HepG2 (cell line): ENCODE data around the gene GTPBP6. TPM values are rescaled to one million over a fixed set of nuclear protein-coding genes. Genes with fewer than 3 reads are reported as not detected.

Experiments
- ARNTL ChIP-seq: sonication (generic); formaldehyde crosslinking; IDR thresholded peaks from 2 replicates; pipeline ENCODE4 v1.4.0; 2020; ENCODE audit warnings: mild to moderate bottlenecking, missing genetic modification reagents
- FOXA1 ChIP-seq, 2 experiments: fragments of 450-650 bp in 1 of 2; sonication (generic) in 1 of 2; formaldehyde crosslinking in 1 of 2; IDR thresholded peaks; 2 replicates each; pipeline versions ENCODE4 v1.4.0 to v1.6.1; 2016 to 2020; ENCODE audit warnings: missing genetic modification reagents in 1 of 2
- HMG20A ChIP-seq: IDR thresholded peaks from 2 replicates; pipeline ENCODE4 v1.6.1; 2016; ENCODE audit warnings: borderline replicate concordance
- NFKB2 ChIP-seq: sonication (generic); formaldehyde crosslinking; IDR thresholded peaks from 2 replicates; pipeline ENCODE4 v1.4.0; 2020; ENCODE audit warnings: missing genetic modification reagents, borderline replicate concordance
- PHF5A ChIP-seq: IDR thresholded peaks from one replicate; pipeline ENCODE4 v1.6.1; 2018; ENCODE audit warnings: low read depth, missing genetic modification reagents; ENCODE audit not compliant: unreplicated experiment
- RBAK ChIP-seq: sonication (generic); formaldehyde crosslinking; IDR thresholded peaks from 2 replicates; pipeline ENCODE4 v1.5.1; 2020; ENCODE audit warnings: mild to moderate bottlenecking, missing genetic modification reagents
- ZFYVE20 ChIP-seq: sonication (generic); formaldehyde crosslinking; IDR thresholded peaks from 2 replicates; pipeline ENCODE4 v1.8.0; 2023; ENCODE audit warnings: low read depth, mild to moderate bottlenecking, moderate library complexity, missing genetic modification reagents, borderline replicate concordance
- ZNF354B ChIP-seq: sonication (generic); formaldehyde crosslinking; IDR thresholded peaks from 2 replicates; pipeline ENCODE4 v1.8.0; 2022; ENCODE audit warnings: mild to moderate bottlenecking, missing genetic modification reagents
- ZNF558 ChIP-seq: sonication (generic); formaldehyde crosslinking; IDR thresholded peaks from 2 replicates; pipeline ENCODE4 v1.9.0; 2022; ENCODE audit warnings: mild to moderate bottlenecking, missing genetic modification reagents, borderline replicate concordance
- ZNF776 ChIP-seq: sonication (generic); formaldehyde crosslinking; IDR thresholded peaks from 2 replicates; pipeline ENCODE4 v1.4.0; 2020; ENCODE audit warnings: mild to moderate bottlenecking, missing genetic modification reagents
- ZSCAN29 ChIP-seq: sonication (generic); formaldehyde crosslinking; conservative IDR thresholded peaks from 2 replicates; pipeline ENCODE4 v1.4.0; 2020; ENCODE audit warnings: mild to moderate bottlenecking, missing genetic modification reagents
- polyA plus RNA-seq, 8 experiments: library from polyadenylated mRNA; depleted of rRNA in 3 of 8; stranded (reverse) in 7 of 8; unstranded in 1 of 8; fragments of >200 nt; fragmentation: Illumina TruSeq in 4 of 8; extraction: Trizol in 4 of 8; gene quantifications; 2 replicates each; pipeline versions ENCODE4 v1.2.1 to v1.2.3, GENCODE V29; 2011 to 2016; ENCODE audit warnings: low read depth in 4 of 8, missing spikeins in 1 of 8, mixed read lengths in 1 of 8; ENCODE audit not compliant: insufficient read depth in 1 of 8
- total RNA-seq, 5 experiments: library from RNA; depleted of rRNA; stranded (reverse); fragments of >200 nt; fragmentation: Illumina TruSeq; extraction: Trizol; gene quantifications; 2 replicates each; pipeline ENCODE4 v1.2.3, GENCODE V29; 2016; ENCODE audit warnings: low read depth in 1 of 5
- TF ChIP-seq, protein P1 (sequence below): sonication (generic); formaldehyde crosslinking; IDR thresholded peaks from 2 replicates; pipeline ENCODE4 v1.5.1; 2020; ENCODE audit warnings: mild to moderate bottlenecking, missing genetic modification reagents, borderline replicate concordance
- TF ChIP-seq, protein P2 (sequence below): sonication (generic); formaldehyde crosslinking; IDR thresholded peaks from 2 replicates; pipeline ENCODE4 v1.5.0; 2020; ENCODE audit warnings: mild to moderate bottlenecking, missing genetic modification reagents, borderline replicate concordance

The GTPBP6 gene
- total and polyA plus RNA-seq, 2 of the 13 experiments (the other 11 are each of a cell fraction or from before 2014, with no cell fraction given): 20.2 to 39.6 TPM

DNA sequence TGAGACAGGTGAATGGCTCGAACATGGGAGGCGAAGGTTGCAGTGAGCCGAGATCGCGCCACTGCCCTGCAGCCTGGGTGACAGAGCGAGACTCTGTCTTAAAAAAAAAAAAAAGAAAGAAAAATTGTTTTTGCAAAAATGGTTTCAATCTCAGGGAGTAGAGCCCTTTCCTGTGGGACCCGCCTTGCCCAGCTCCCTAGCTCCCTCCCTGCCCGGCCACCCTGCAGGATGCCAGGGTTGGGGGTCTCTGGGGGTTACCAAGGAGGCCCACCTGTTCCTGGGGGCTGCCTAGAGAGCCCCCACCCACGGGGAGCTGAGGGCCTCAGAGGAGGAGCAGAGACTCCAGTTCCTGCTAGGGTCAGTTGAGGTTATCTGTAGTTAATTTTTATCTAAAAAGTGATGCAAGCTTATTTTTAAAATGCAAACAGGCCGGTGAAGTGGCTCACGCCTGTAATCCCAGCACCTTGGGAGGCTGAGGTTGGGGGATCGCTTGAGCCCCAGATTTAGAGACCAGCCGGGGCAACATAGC lies 56.2 kb downstream of the GTPBP6 start (continued):
- no peak for TF ChIP-seq FOXA1 (IDR thresholded peaks at IDR 0.05)
- no peak for TF ChIP-seq FOXA1 (CRISPR knock-in tag; IDR thresholded peaks at IDR 0.05)
- TF ChIP-seq, protein P1, sequence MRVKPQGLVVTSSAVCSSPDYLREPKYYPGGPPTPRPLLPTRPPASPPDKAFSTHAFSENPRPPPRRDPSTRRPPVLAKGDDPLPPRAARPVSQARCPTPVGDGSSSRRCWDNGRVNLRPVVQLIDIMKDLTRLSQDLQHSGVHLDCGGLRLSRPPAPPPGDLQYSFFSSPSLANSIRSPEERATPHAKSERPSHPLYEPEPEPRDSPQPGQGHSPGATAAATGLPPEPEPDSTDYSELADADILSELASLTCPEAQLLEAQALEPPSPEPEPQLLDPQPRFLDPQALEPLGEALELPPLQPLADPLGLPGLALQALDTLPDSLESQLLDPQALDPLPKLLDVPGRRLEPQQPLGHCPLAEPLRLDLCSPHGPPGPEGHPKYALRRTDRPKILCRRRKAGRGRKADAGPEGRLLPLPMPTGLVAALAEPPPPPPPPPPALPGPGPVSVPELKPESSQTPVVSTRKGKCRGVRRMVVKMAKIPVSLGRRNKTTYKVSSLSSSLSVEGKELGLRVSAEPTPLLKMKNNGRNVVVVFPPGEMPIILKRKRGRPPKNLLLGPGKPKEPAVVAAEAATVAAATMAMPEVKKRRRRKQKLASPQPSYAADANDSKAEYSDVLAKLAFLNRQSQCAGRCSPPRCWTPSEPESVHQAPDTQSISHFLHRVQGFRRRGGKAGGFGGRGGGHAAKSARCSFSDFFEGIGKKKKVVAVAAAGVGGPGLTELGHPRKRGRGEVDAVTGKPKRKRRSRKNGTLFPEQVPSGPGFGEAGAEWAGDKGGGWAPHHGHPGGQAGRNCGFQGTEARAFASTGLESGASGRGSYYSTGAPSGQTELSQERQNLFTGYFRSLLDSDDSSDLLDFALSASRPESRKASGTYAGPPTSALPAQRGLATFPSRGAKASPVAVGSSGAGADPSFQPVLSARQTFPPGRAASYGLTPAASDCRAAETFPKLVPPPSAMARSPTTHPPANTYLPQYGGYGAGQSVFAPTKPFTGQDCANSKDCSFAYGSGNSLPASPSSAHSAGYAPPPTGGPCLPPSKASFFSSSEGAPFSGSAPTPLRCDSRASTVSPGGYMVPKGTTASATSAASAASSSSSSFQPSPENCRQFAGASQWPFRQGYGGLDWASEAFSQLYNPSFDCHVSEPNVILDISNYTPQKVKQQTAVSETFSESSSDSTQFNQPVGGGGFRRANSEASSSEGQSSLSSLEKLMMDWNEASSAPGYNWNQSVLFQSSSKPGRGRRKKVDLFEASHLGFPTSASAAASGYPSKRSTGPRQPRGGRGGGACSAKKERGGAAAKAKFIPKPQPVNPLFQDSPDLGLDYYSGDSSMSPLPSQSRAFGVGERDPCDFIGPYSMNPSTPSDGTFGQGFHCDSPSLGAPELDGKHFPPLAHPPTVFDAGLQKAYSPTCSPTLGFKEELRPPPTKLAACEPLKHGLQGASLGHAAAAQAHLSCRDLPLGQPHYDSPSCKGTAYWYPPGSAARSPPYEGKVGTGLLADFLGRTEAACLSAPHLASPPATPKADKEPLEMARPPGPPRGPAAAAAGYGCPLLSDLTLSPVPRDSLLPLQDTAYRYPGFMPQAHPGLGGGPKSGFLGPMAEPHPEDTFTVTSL: peak; percentile 49; the same call in 1 of the 2 replicates
- no peak for TF ChIP-seq ZNF354B (CRISPR knock-in tag)
- TF ChIP-seq, protein P2, sequence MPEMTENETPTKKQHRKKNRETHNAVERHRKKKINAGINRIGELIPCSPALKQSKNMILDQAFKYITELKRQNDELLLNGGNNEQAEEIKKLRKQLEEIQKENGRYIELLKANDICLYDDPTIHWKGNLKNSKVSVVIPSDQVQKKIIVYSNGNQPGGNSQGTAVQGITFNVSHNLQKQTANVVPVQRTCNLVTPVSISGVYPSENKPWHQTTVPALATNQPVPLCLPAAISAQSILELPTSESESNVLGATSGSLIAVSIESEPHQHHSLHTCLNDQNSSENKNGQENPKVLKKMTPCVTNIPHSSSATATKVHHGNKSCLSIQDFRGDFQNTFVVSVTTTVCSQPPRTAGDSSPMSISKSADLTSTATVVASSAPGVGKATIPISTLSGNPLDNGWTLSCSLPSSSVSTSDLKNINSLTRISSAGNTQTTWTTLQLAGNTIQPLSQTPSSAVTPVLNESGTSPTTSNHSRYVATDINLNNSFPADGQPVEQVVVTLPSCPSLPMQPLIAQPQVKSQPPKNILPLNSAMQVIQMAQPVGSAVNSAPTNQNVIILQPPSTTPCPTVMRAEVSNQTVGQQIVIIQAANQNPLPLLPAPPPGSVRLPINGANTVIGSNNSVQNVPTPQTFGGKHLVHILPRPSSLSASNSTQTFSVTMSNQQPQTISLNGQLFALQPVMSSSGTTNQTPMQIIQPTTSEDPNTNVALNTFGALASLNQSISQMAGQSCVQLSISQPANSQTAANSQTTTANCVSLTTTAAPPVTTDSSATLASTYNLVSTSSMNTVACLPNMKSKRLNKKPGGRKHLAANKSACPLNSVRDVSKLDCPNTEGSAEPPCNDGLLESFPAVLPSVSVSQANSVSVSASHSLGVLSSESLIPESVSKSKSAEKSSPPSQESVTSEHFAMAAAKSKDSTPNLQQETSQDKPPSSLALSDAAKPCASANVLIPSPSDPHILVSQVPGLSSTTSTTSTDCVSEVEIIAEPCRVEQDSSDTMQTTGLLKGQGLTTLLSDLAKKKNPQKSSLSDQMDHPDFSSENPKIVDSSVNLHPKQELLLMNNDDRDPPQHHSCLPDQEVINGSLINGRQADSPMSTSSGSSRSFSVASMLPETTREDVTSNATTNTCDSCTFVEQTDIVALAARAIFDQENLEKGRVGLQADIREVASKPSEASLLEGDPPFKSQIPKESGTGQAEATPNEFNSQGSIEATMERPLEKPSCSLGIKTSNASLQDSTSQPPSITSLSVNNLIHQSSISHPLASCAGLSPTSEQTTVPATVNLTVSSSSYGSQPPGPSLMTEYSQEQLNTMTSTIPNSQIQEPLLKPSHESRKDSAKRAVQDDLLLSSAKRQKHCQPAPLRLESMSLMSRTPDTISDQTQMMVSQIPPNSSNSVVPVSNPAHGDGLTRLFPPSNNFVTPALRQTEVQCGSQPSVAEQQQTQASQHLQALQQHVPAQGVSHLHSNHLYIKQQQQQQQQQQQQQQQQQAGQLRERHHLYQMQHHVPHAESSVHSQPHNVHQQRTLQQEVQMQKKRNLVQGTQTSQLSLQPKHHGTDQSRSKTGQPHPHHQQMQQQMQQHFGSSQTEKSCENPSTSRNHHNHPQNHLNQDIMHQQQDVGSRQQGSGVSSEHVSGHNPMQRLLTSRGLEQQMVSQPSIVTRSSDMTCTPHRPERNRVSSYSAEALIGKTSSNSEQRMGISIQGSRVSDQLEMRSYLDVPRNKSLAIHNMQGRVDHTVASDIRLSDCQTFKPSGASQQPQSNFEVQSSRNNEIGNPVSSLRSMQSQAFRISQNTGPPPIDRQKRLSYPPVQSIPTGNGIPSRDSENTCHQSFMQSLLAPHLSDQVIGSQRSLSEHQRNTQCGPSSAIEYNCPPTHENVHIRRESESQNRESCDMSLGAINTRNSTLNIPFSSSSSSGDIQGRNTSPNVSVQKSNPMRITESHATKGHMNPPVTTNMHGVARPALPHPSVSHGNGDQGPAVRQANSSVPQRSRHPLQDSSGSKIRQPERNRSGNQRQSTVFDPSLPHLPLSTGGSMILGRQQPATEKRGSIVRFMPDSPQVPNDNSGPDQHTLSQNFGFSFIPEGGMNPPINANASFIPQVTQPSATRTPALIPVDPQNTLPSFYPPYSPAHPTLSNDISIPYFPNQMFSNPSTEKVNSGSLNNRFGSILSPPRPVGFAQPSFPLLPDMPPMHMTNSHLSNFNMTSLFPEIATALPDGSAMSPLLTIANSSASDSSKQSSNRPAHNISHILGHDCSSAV (CRISPR knock-in tag): no peak
- peak; percentile 65; the same call in 1 of the 2 replicates for TF ChIP-seq HMG20A (CRISPR knock-in tag)
- no peak for TF ChIP-seq ZFYVE20
- TF ChIP-seq ZNF558 (CRISPR knock-in tag): no peak
- no peak for TF ChIP-seq RBAK
- TF ChIP-seq ZSCAN29: no peak; the same call in 1 of the 2 replicates
- TF ChIP-seq NFKB2 (CRISPR knock-in tag): no peak; the same call in 1 of the 2 replicates
- no peak for TF ChIP-seq ARNTL (CRISPR knock-in tag)
- no peak for TF ChIP-seq ZNF776
- TF ChIP-seq PHF5A (CRISPR knock-in tag): no peak
